Thyroid gland (tissue), 4 donors: ENCODE results near the gene B3GALT6.

Experiments
- POLR2A ChIP-seq, 2 donors: fragments of 450-650 bp; IDR thresholded peaks; one replicate each; pipeline ENCODE4 v1.6.1; 2017; ENCODE audit warnings: antibody characterized with exemption in 2 of 2, mild to moderate bottlenecking in 2 of 2, moderate library complexity in 1 of 2
- TF ChIP-seq, protein P1 (sequence below), 6 experiments: fragments of 200-600 bp in 3 of 6; fragments of 450-650 bp in 3 of 6; sonication (generic) in 3 of 6; IDR thresholded peaks; one replicate each; pipeline ENCODE4 v1.5.1; 2016 to 2019; ENCODE audit warnings: antibody characterized with exemption in 6 of 6, mild to moderate bottlenecking in 2 of 6, inconsistent platforms in 1 of 6, moderate library complexity in 1 of 6

DNA sequence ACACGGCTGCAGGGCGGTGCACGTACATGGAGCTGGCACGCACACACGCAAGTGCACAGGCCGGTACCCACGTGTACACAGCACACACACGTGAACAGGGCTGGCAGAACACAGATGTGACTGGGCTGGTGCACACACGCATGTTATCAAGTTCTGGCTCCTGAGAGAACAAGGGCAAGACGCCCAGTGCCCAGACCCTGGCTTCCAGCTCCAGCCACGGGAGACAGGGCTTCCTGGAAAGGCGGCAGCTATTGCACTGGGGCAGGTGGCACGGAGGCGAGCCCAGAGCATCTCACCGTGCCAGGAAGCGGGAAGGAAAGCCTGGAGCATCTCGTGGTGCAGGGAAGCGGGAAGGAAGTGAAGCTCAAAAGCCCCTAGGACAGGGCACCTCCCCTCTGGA is 6.1 kb upstream of the B3GALT6 start:
- TF ChIP-seq, protein P1, sequence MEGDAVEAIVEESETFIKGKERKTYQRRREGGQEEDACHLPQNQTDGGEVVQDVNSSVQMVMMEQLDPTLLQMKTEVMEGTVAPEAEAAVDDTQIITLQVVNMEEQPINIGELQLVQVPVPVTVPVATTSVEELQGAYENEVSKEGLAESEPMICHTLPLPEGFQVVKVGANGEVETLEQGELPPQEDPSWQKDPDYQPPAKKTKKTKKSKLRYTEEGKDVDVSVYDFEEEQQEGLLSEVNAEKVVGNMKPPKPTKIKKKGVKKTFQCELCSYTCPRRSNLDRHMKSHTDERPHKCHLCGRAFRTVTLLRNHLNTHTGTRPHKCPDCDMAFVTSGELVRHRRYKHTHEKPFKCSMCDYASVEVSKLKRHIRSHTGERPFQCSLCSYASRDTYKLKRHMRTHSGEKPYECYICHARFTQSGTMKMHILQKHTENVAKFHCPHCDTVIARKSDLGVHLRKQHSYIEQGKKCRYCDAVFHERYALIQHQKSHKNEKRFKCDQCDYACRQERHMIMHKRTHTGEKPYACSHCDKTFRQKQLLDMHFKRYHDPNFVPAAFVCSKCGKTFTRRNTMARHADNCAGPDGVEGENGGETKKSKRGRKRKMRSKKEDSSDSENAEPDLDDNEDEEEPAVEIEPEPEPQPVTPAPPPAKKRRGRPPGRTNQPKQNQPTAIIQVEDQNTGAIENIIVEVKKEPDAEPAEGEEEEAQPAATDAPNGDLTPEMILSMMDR (IDR thresholded peaks at IDR 0.05) = no peak
- TF ChIP-seq POLR2A (IDR thresholded peaks at IDR 0.05) = no peak
